ENCODE measurements around the gene TNFRSF12A.
A peak's percentile ranks its signal among the peaks of the same experiment; 100 is the strongest.

The TNFRSF12A gene

GRCh38 chr16:2983706-2984136, 36.4 kb upstream of the TNFRSF12A start (continued):
- no peak for TF ChIP-seq PRDM6 (tag by site-specific recombination; IDR thresholded peaks at IDR 0.05)
- no peak for TF ChIP-seq ZBTB10 (tag by site-specific recombination; IDR thresholded peaks at IDR 0.05)
- no peak for TF ChIP-seq ZNF513 (tag by site-specific recombination; IDR thresholded peaks at IDR 0.05)
- TF ChIP-seq HIC1 (tag by site-specific recombination; IDR thresholded peaks at IDR 0.05): peak; percentile 27; the same call in 1 of the 2 replicates
- TF ChIP-seq ZSCAN16 (tag by site-specific recombination; IDR thresholded peaks at IDR 0.05): no peak
- TF ChIP-seq ZNF202 (tag by site-specific recombination; IDR thresholded peaks at IDR 0.05; ENCODE audit: borderline replicate concordance): no peak
- TF ChIP-seq ZNF341 (tag by site-specific recombination; IDR thresholded peaks at IDR 0.05; ENCODE audit: low read depth): no peak
- TF ChIP-seq ZNF26 (tag by site-specific recombination; IDR thresholded peaks at IDR 0.05): no peak
- TF ChIP-seq ZNF843 (tag by site-specific recombination; IDR thresholded peaks at IDR 0.05): no peak
- TF ChIP-seq EGR2 (tag by site-specific recombination; IDR thresholded peaks at IDR 0.05; ENCODE audit: low read depth): no peak
- TF ChIP-seq ZFP41 (tag by site-specific recombination; IDR thresholded peaks at IDR 0.05; ENCODE audit: borderline replicate concordance): no peak
- TF ChIP-seq TRIM28 (IDR thresholded peaks at IDR 0.05; ENCODE audit: borderline replicate concordance, low read length): no peak
- TF ChIP-seq ZNF138 (tag by site-specific recombination; IDR thresholded peaks at IDR 0.05; ENCODE audit: borderline replicate concordance): no peak
- no peak for TF ChIP-seq ZBTB48 (tag by site-specific recombination; IDR thresholded peaks at IDR 0.05)
- TF ChIP-seq FEZF1 (tag by site-specific recombination; IDR thresholded peaks at IDR 0.05): no peak
- no peak for TF ChIP-seq HOXC10 (CRISPR knock-in tag; IDR thresholded peaks at IDR 0.05)
- TF ChIP-seq ZNF488 (tag by site-specific recombination; IDR thresholded peaks at IDR 0.05): no peak
